TTC549 (cell line): Measurements from ENCODE around the gene ADRA2B.

ENCODE experiments used
- FAIRE-seq: peaks from 2 replicates; lab custom pipeline; 2012; peaks lifted over from hg19 to GRCh38; lab: Jason Lieb, UNC

Gene ADRA2B

GRCh38 chr2:96104487-96104861 lies 11.9 kb downstream of the ADRA2B start:
- FAIRE-seq: no peak

- FAIRE-seq: no peak
These were observed 12.4 kb downstream of the ADRA2B start for GRCh38 chr2:96103761-96104486.

GRCh38 chr2:96103187-96103601 lies 13.2 kb downstream of the ADRA2B start:
- no peak for FAIRE-seq

DNA sequence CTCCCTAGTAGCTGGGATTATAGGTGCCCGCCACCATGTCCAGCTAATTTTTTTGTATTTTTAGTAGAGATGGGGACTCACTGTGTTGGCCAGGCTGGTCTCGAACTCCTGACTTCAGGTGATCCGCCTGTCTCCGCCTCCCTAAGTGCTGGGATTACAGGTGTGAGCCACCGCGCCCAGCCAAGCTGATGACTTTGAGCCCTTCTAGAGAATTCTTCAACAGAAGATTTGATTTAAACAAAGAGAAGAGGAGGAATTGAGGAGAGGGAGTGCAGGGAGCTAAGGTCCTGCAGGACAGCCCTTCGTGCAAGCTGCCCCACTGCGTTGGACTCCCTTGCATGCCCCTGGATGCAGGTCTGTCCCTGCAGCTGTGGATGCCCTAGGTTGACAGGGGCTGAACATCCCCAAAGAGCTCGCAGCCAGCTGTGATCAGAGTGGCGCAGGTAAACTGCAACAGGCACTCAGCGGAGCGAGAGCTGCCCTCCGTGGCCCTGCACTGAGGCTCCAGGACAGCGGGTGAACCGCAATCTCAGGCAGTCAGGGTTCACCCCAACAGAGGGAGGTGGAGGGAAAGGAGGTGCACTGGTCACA lies 13.7 kb downstream of the ADRA2B start:
- no peak for FAIRE-seq

GRCh38 chr2:96100893-96101304 lies 15.5 kb downstream of the ADRA2B start:
- FAIRE-seq: no peak

- FAIRE-seq: no peak
These were observed 16.2 kb downstream of the ADRA2B start for GRCh38 chr2:96099861-96100798.

DNA sequence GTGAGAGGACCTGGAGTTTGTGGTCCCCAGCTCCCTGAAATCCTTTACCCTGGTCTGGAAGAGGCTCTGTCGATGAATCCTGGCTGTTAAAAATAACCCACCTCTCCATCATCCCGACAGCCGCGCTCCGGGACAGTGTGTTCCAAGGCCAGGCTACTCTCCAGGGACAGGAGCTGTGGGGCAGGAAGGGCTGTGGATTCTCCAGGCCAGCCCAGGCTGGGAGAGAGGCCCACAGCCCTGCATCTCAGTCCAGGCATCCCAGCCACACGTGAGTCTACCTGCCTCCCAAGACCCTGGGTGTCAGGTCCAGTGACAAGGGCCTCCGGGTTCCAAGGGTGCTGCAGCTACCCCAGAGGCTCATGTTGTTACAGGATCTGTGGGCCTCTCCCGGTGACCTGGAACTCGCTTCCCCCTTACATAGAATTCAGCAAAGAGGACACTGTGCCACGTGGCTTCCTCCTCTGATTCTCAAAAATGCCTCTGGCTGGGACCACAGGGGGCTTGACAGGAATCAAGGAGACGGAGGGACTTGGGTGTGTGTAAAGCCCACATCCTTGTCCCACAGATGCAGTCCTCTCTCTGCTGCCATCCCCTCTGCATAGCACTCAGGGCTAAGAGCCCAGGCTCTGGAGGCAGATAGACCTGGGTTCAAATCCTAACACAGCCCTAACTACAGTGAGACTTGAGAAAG lies 17.3 kb downstream of the ADRA2B start:
- no peak for FAIRE-seq

DNA sequence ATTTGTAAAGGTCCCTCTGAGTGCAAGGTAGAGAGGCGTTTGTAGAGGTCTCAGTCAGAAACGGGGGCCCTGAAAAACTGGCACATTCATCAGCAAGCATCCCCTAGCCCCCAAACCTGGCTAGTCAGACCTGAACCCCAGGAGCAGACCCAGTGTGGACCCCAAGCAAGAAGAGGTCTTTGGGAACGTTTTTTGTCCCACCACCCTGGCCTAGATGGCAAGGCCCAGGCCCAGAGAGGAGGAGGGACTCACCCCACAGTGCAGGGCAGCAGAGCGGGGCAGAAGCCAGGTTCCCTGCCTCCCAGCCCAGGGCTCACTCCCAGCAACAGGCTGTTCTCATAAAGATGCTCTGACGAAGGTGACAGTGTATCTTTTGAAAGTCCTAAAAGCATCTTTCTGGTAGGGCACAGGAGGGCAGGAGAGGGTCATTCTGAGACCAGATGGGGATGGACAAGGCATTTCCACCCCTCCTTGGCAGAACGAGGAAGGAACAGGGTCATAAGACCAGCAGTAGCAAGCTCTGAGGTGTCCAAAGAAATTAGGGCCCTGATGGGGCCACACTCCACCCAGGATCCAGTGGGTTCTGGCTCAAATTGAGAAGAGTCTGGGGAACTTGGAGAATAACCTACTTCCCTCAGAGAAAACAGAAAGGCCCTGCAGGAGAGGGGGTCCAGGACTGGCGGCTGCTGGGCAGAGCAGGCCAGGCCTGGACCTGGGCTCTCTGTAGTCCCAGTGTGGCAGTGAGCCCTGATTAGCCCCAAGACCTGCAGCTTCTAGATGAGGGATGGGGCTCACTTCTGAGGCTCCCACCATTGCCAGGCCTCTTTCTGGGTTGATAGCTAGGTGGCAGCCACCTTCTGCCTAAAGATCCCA lies 18.2 kb downstream of the ADRA2B start:
- FAIRE-seq: no peak

GRCh38 chr2:96097441-96097840 lies 18.9 kb downstream of the ADRA2B start:
- FAIRE-seq: no peak

DNA sequence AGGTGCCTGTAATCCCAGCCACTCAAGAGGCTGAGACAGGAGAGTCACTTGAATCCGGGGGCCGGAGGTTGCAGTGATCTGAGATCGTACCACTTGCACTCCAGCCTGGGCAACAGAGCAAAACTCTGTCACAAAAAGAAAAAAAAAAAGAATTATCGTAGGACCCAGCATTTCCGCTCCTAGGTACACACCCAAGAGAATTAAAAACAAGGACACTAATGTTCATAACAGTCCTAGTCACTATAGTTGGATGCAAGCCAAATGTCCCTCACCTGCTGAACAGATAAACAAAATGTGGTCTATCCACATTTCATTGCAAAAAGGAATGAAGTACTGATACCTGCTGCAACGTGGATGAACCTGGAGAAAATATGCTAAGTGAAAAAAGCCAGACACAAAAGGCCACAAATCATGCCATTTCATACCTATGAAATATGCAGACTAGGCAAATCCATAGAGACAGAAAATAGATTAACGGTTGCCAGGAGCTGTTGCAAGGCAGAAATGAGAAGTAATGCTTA lies 21.2 kb downstream of the ADRA2B start:
- FAIRE-seq: no peak

GRCh38 chr2:96093528-96093927 lies 22.8 kb downstream of the ADRA2B start:
- FAIRE-seq: no peak

- FAIRE-seq: no peak
These were observed 23.4 kb downstream of the ADRA2B start for GRCh38 chr2:96092951-96093350.

DNA sequence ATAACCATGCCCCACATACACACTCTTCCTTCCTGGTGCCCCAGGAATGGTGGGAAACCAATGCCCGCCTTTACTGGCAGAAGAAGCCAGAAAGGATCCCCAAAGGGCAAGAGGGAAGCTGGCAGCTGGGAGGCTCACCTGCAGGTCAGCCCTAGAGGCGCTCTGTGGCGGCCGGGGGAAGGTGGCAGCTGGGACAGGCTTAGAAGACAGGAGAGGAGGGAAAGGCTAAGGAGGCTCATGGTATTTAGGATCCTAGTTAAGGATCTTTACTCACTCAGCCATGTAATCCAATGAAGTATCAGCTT lies 23.8 kb downstream of the ADRA2B start:
- no peak for FAIRE-seq

- FAIRE-seq: no peak
These were observed 24.4 kb downstream of the ADRA2B start for GRCh38 chr2:96091711-96092572.

- no peak for FAIRE-seq
These were observed 25.1 kb downstream of the ADRA2B start for GRCh38 chr2:96091141-96091710.

- FAIRE-seq: no peak
These were observed 26.0 kb downstream of the ADRA2B start for GRCh38 chr2:96090196-96090926.

GRCh38 chr2:96089356-96090195 lies 26.8 kb downstream of the ADRA2B start:
- FAIRE-seq: no peak
